ENCODE results near the gene PTCD2. TPM values are rescaled to one million over a fixed set of nuclear protein-coding genes. Genes with fewer than 3 reads are reported as not detected.

PTCD2 gene
- total RNA-seq, 4 donors from 2014 or later, result 3.1 to 8.7 (median 5.7) TPM

DNA sequence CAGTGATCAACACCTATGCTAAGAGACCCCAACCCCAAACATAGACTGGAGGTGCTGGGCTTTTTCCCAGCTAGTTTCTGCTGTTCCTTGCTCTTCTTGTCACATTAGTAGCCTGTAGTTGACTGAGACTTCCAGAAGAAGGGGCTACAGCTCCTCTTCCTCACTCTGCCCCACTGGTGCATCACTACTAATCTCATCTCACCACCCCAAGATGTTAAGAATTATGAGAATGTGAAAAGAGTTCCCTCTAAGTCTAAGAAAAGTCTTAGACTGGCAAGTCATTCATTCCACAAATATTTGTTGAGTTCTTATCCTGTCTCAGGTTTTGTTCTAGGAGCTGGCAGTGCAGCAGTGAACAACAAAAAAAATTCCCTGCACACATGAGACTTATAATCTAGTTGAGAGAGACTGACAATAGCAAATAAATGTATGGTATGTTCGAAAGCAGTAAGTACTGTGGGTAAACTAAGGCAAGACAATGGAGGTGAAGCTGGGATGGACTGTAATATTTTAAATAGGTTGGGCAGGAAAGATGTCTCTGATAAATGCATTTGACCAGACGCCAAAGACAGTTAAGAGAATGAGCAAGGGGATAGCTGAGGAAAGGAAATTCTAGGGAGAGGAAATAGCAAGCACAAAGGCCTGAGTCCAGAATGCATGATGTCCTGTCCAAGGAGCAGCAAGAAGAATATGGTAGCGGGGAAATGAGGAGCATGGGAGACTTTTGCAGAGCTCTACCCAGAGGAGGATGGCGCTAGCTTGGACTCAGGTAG, 92.3 kb downstream of the PTCD2 start:
- Histone ChIP-seq H3K27ac (no peak overlapping the region), H3K27me3 (no peaks in the 10 kb centered on the region), H3K9me3 (no peaks in the 10 kb centered on the region), H3K4me1 (no peaks in the 10 kb centered on the region), H3K36me3 (no peaks in the 10 kb centered on the region), H3K4me3 (no peak overlapping the region)
- WGBS, 2 donors, result 75 to 94% methylated on average over 4 of the region's 4 CpGs
- DNase-seq, result no peak
- TF ChIP-seq CTCF (IDR thresholded peaks at IDR 0.05) (no peak), POLR2A (IDR thresholded peaks at IDR 0.05) (no peak)
- intact Hi-C loops (cut with DNase I), result no loop called here

DNA sequence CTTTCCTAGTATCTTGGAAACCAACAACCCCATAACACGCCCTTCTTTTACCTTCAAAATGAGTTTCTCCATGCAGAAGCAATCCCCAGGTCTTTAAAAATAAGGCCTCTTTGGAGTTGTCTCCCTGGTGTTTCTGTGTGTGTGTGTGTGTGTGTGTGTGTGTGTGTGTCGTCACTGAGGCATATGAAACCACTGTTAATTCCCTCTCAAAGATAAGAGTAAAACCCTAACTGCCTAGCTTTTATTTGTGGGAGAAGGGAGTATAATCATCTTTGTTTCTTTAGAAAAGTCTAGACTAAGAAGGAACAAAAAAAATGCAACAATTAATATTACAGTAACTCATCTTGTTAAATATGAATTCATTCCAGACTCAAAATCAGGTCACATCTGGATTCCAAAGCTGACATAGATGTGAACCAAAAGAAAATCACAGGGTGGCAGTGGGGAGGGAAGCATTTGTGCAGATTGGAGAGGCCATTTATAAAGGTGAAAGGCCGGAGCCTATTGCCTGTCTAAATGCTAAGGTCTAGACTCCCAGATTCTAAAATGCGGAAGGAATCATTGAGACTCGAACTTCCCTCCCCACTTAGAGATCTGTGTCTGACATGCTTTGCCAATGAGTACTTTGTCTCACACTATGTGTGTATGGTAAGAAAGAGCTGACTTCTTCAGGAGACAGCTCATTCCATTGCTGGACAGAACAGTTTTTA, 95.6 kb downstream of the PTCD2 start:
- Histone ChIP-seq H3K27me3 (no peaks in the 10 kb centered on the region), H3K4me3 (no peak overlapping the region), H3K27ac (no peak overlapping the region), H3K36me3 (no peaks in the 10 kb centered on the region), H3K4me1 (no peaks in the 10 kb centered on the region), H3K9me3 (no peaks in the 10 kb centered on the region)
- TF ChIP-seq POLR2A (IDR thresholded peaks at IDR 0.05) (no peak), CTCF (IDR thresholded peaks at IDR 0.05) (no peak)
- WGBS, 2 donors, result 88 to 90% methylated on average over 5 of the region's 5 CpGs
- no peak for DNase-seq
- intact Hi-C loops (cut with DNase I), result no loop called here

GRCh38 chr5:72417333-72418062, 97.3 kb downstream of the PTCD2 start:
- no peak for DNase-seq
- TF ChIP-seq CTCF (IDR thresholded peaks at IDR 0.05) (no peak), POLR2A (IDR thresholded peaks at IDR 0.05) (no peak)
- Histone ChIP-seq H3K27ac (no peak overlapping the region), H3K4me3 (no peak overlapping the region), H3K9me3 (no peaks in the 10 kb centered on the region), H3K4me1 (no peaks in the 10 kb centered on the region), H3K27me3 (no peaks in the 10 kb centered on the region), H3K36me3 (no peaks in the 10 kb centered on the region)
- WGBS, 2 donors, result 83 to 100% methylated on average over 3 to 24 of the region's 48 CpGs
- intact Hi-C loops (cut with DNase I), result no loop called here

Small RNA genes within 50 kb of the gene (small RNA-seq; reads per million reads assigned to genes)
- 0 reads per million in 4 donors for gene RN7SL153P

Other genes starting within 250 kb of the PTCD2 start
- 100 to 1,000 TPM in 1 of 4 donors, 10 to 100 TPM in 2, 1 to 10 TPM in 1; 8.2 to 180 (median 29.6) TPM for gene MAP1B, start 212.9 kb upstream of the PTCD2 start, total RNA-seq
- gene MRPS27, start 133 bp upstream of the PTCD2 start, total RNA-seq, result 10 to 100 TPM; 33.7 to 60.0 (median 53.9) TPM
- gene ZNF366, start 187.0 kb downstream of the PTCD2 start, total RNA-seq, result 1 to 10 TPM in 2 of 4 donors, under 1 TPM in 2; 0.48 to 2.9 (median 1.4) TPM

Measured in esophagus squamous epithelium (tissue), 5 donors.